ENCODE results near the gene SLC34A2.

Gene SLC34A2

GRCh38 chr4:25723409-25723808 lies 67.8 kb downstream of the SLC34A2 start:
- no peak for DNase-seq (ENCODE audit: low read depth)

- no peak for DNase-seq (ENCODE audit: low read depth)
These were observed 70.2 kb downstream of the SLC34A2 start for GRCh38 chr4:25725870-25726269.

DNA sequence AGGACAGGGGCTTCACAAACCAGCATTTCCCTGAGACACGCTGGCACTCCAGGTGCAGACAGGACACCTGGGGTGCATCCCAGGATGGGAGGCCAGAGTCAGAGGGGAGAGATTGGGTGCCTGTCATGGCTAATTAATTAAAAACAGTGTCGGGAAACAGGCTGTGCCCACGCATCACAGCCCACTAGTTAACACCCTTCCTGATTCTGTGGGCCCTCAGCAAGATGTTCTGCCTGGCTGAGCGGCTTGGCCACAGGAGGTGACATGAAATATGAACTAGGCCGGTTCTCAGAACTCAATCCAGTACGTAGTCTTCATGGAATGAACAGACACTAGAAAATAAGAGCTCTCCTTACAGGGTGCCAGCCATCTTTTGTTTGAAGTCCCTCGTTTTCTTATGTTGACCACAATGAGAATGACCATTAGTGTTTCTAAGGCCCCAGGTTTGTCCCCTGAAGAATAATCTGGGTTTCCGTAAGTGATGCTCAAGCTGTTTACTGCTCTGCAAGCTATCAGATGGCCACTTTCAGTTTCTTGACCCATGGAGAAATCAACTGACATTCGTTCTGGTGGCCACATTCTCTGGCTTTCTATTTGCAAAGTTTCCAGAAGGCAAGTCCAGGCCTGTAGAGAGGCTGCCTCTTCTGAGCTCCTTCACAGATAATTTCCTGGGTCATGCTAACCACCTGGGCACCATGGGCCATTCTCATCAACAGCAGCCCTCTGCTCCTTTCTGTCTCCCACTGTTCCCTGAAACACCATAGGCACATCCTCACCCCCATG lies 72.3 kb downstream of the SLC34A2 start:
- no peak for DNase-seq (ENCODE audit: low read depth)
